Activated naive CD4-positive, alpha-beta T cell treated with anti-CD3 and anti-CD28 coated beads for 36 hours (primary cell): ENCODE results near the gene ST6GALNAC3. TPM values are rescaled to one million over a fixed set of nuclear protein-coding genes. Genes with fewer than 3 reads are reported as not detected.

Experiments
- CTCF ChIA-PET: fragments of 350-600 bp; sonication (Branson Sonifier 250); formaldehyde crosslinking; loops from one replicate; lab custom pipeline; 2021; ENCODE audit warnings: antibody characterized with exemption; lab: Charles Lee
- DNase-seq: peaks from one replicate; pipeline ENCODE4 v3.0.0-alpha.2; 2020
- H3K27ac Mint-ChIP-seq: one replicate; pipeline ENCODE4 v1.8.0; 2021; ENCODE audit warnings: mild to moderate bottlenecking, mixed read lengths
- H3K27me3 Mint-ChIP-seq: one replicate; pipeline ENCODE4 v1.8.0; 2021; ENCODE audit warnings: low read depth, mixed read lengths
- H3K36me3 Mint-ChIP-seq: one replicate; pipeline ENCODE4 v1.8.0; 2021; ENCODE audit warnings: low read depth, mixed read lengths
- H3K4me1 Mint-ChIP-seq: one replicate; pipeline ENCODE4 v1.8.0; 2021; ENCODE audit warnings: low read depth, mixed read lengths
- H3K4me3 Mint-ChIP-seq: one replicate; pipeline ENCODE4 v1.8.0; 2021; ENCODE audit warnings: mild to moderate bottlenecking, moderate library complexity, mixed read lengths
- H3K9me3 Mint-ChIP-seq: one replicate; pipeline ENCODE4 v1.8.0; 2021; ENCODE audit warnings: mixed read lengths
- intact Hi-C: fragments of 100-400 bp; cut with micrococcal nuclease; formaldehyde crosslinking; loops from one replicate; pipeline ENCODE4 v1.15.1; 2023
- total RNA-seq, 2 experiments: library from RNA; stranded (reverse); gene quantifications; one replicate each; pipeline ENCODE4 v1.2.3, GENCODE V29; 2021

The ST6GALNAC3 gene
- total RNA-seq, 2 experiments from 2014 or later = 2.5 to 2.8 TPM

DNA sequence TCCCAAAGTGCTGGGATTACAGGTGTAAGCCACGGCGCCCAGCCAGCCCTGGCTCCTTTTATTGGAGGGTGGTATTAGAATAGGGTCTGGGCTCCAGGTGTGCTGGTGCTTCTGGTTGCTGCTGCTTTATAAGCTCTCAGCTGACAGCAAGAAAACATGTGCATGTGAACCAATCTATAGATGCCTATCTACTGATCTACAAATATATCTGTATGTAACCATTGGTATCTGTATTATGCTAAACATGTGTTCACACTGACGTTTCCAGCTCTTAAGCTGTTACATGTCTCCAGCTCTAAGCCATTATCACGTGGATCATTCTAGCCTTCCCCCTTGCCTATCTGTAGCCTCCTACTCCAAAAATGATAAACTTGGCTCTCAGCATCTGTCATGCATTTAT, 82.4 kb downstream of the ST6GALNAC3 start:
- CTCF ChIA-PET = interaction anchor here (1.3 kb wide), 1 partner anchor 172 kb away, joined by 5 read pairs; no protein-coding TSS in a partner anchor
- Mint-ChIP-seq H3K36me3 (no peaks in the 10 kb centered on the region), H3K4me1 (peaks cover 12% of the 10 kb centered on the region), H3K4me3 (no peak overlapping the region), H3K27me3 (no peaks in the 10 kb centered on the region), H3K9me3 (no peaks in the 10 kb centered on the region), H3K27ac (no peak overlapping the region)
- intact Hi-C loops = loop anchor here (10.0 kb wide), 2 partner anchors 558 to 748 kb away; no protein-coding TSS in a partner anchor
- DNase-seq = no peak

DNA sequence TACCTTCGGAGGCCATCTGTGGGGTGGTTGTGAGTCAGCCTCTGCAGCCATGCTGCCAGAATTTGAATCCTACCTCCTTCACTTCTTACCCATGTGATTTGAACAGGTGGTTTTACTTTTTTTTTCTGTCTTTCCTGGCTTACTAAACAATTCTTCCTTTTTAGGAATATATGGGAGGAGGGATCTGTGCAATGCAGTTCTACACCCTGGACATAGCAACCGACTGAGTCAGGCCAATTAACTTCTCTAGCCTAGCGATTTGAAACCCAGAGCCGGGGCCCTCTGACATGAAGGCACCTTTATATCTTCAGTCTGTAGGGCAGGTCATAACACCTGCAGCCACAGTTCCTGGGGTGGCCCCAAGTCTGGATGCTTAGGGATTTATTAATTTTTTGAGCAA, 83.6 kb downstream of the ST6GALNAC3 start:
- H3K27ac Mint-ChIP-seq = no peak overlapping the region
- intact Hi-C loops = loop anchor here (10.0 kb wide), 2 partner anchors 557 to 747 kb away; no protein-coding TSS in a partner anchor
- H3K36me3 Mint-ChIP-seq = no peaks in the 10 kb centered on the region
- H3K9me3 Mint-ChIP-seq = no peaks in the 10 kb centered on the region
- no peak overlapping the region for H3K4me3 Mint-ChIP-seq
- CTCF ChIA-PET = no interaction called here
- peaks cover 12% of the 10 kb centered on the region for H3K4me1 Mint-ChIP-seq
- H3K27me3 Mint-ChIP-seq = no peaks in the 10 kb centered on the region
- no peak for DNase-seq

- no peaks in the 10 kb centered on the region for H3K36me3 Mint-ChIP-seq
- no peak overlapping the region for H3K27ac Mint-ChIP-seq
- no peaks in the 10 kb centered on the region for H3K9me3 Mint-ChIP-seq
- no peaks in the 10 kb centered on the region for H3K4me1 Mint-ChIP-seq
- DNase-seq = no peak
- intact Hi-C loops = no loop called here
- H3K27me3 Mint-ChIP-seq = no peaks in the 10 kb centered on the region
- CTCF ChIA-PET = interaction anchor here (1.0 to 1.4 kb wide), 3 partner anchors 10 to 169 kb away, joined by 3 read pairs; no protein-coding TSS in a partner anchor
- H3K4me3 Mint-ChIP-seq = no peak overlapping the region
These were observed 85.7 kb downstream of the ST6GALNAC3 start for GRCh38 chr1:76160225-76160624.

- no peak overlapping the region for H3K27ac Mint-ChIP-seq
- intact Hi-C loops = no loop called here
- CTCF ChIA-PET = interaction anchor here (0.6 to 0.7 kb wide), 2 partner anchors 15 to 1010 kb away, joined by 3 read pairs; no protein-coding TSS in a partner anchor
- DNase-seq = no peak
- H3K9me3 Mint-ChIP-seq = peaks cover 4% of the 10 kb centered on the region
- peaks cover 1% of the 10 kb centered on the region for H3K36me3 Mint-ChIP-seq
- no peak overlapping the region for H3K4me3 Mint-ChIP-seq
- H3K27me3 Mint-ChIP-seq = no peaks in the 10 kb centered on the region
- H3K4me1 Mint-ChIP-seq = no peaks in the 10 kb centered on the region
These were observed 86.9 kb downstream of the ST6GALNAC3 start for GRCh38 chr1:76161451-76161850.

GRCh38 chr1:76162254-76162653, 87.7 kb downstream of the ST6GALNAC3 start:
- intact Hi-C loops = no loop called here

DNA sequence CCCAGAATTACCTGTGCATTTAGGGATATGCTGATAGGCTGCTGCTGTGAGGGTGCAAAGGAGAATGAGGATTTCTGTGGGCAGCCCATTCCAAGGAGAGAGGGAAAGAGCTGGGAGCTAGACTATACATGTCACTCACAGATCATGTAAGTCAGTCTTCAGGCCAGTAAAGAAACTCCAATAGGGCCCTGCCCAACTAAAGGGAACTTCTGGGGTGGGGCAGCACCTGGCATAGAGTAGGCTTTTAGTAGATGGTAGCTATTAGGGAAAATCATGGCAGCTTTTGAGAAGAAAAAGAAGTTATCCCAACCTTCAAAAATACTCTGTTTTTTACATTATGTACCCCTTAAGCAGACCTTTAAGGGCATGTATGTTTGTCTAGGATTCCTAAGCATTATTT, 89.6 kb downstream of the ST6GALNAC3 start:
- peaks cover 14% of the 10 kb centered on the region for H3K9me3 Mint-ChIP-seq
- no peaks in the 10 kb centered on the region for H3K4me1 Mint-ChIP-seq
- intact Hi-C loops = no loop called here
- no peak overlapping the region for H3K27ac Mint-ChIP-seq
- DNase-seq = no peak
- no peaks in the 10 kb centered on the region for H3K27me3 Mint-ChIP-seq
- CTCF ChIA-PET = no interaction called here
- peaks cover 15% of the 10 kb centered on the region for H3K36me3 Mint-ChIP-seq
- H3K4me3 Mint-ChIP-seq = no peak overlapping the region

More at GRCh38 chr1:76162254-76162653, 87.7 kb downstream of the ST6GALNAC3 start:
- Mint-ChIP-seq H3K27me3 (no peaks in the 10 kb centered on the region), H3K4me1 (no peaks in the 10 kb centered on the region), H3K27ac (no peak overlapping the region), H3K36me3 (peaks cover 4% of the 10 kb centered on the region), H3K9me3 (peaks cover 4% of the 10 kb centered on the region), H3K4me3 (no peak overlapping the region)
- CTCF ChIA-PET = interaction anchor here (1.4 kb wide), 1 partner anchor 8 kb away, joined by 5 read pairs; no protein-coding TSS in a partner anchor
- no peak for DNase-seq

DNA sequence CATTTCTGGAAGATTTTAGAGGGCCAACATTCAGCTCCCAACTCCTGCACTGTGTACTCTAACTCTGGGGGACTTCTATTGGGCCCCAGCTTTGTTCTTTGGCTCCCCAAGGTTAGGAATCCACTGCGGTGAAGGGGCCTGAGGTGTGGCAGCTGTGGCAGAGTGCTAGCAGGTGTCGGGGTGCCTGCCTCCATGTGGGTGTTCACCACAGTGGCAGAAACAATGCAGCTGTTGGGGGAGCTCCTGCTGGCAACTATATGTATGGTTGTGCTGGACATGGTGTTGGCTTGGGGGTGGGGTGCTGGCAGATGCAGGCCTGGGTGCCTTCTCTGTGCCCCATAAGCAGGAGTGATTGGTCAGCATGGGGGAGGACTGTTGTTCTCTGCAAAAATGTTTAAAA, 95.5 kb downstream of the ST6GALNAC3 start:
- Mint-ChIP-seq H3K36me3 (peaks cover 16% of the 10 kb centered on the region), H3K4me3 (no peak overlapping the region), H3K27ac (no peak overlapping the region), H3K27me3 (no peaks in the 10 kb centered on the region), H3K9me3 (peaks cover 20% of the 10 kb centered on the region), H3K4me1 (peaks cover 12% of the 10 kb centered on the region)
- intact Hi-C loops = no loop called here
- CTCF ChIA-PET = interaction anchor here (1.2 to 1.6 kb wide), 2 partner anchors 15 to 91 kb away, joined by 3 to 12 read pairs; no protein-coding TSS in a partner anchor
- DNase-seq = no peak

- no peaks in the 10 kb centered on the region for H3K27me3 Mint-ChIP-seq
- H3K36me3 Mint-ChIP-seq = peaks cover 16% of the 10 kb centered on the region
- no peak for DNase-seq
- H3K4me1 Mint-ChIP-seq = peaks cover 12% of the 10 kb centered on the region
- H3K27ac Mint-ChIP-seq = no peak overlapping the region
- CTCF ChIA-PET = interaction anchor here (0.9 to 1.6 kb wide), 3 partner anchors 16 to 271 kb away, joined by 3 to 12 read pairs (median 5); no protein-coding TSS in a partner anchor
- intact Hi-C loops = no loop called here
- H3K9me3 Mint-ChIP-seq = peaks cover 20% of the 10 kb centered on the region
- H3K4me3 Mint-ChIP-seq = no peak overlapping the region
These were observed 96.0 kb downstream of the ST6GALNAC3 start for GRCh38 chr1:76170513-76170912.

GRCh38 chr1:76176000-76176399, 101.5 kb downstream of the ST6GALNAC3 start:
- H3K36me3 Mint-ChIP-seq = no peaks in the 10 kb centered on the region
- no peaks in the 10 kb centered on the region for H3K27me3 Mint-ChIP-seq
- H3K27ac Mint-ChIP-seq = no peak overlapping the region
- CTCF ChIA-PET = no interaction called here
- H3K4me3 Mint-ChIP-seq = no peak overlapping the region
- intact Hi-C loops = loop anchor here (1.0 to 5.0 kb wide), 3 partner anchors 41 to 119 kb away; no protein-coding TSS in a partner anchor
- peak; percentile 37 for DNase-seq
- peaks cover 2% of the 10 kb centered on the region for H3K9me3 Mint-ChIP-seq
- H3K4me1 Mint-ChIP-seq = peaks cover 20% of the 10 kb centered on the region

DNA sequence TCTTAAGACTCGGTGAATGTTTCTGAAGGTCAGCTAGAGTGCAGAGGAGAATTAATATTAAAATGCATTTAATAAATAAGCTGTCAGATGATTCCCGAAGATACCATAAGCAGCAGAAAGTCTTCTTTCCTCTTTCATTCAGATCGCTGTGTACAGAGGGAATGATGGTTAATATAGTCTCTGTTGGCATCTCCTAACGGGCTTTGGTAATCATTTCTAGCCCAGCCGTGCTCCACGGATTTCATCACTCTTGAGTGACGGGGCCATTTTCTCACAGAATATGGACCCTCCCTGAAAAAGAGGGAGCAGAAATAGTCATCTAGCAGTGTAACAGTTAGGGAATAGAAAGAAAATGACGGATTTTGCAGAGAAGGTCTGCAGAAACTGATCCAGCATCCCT, 103.1 kb downstream of the ST6GALNAC3 start:
- no peak overlapping the region for H3K4me3 Mint-ChIP-seq
- CTCF ChIA-PET = no interaction called here
- H3K4me1 Mint-ChIP-seq = peaks cover 20% of the 10 kb centered on the region
- intact Hi-C loops = loop anchor here (2.0 to 5.0 kb wide), 2 partner anchors 40 to 117 kb away; no protein-coding TSS in a partner anchor
- H3K27ac Mint-ChIP-seq = no peak overlapping the region
- no peak for DNase-seq
- no peaks in the 10 kb centered on the region for H3K27me3 Mint-ChIP-seq
- no peaks in the 10 kb centered on the region for H3K36me3 Mint-ChIP-seq
- H3K9me3 Mint-ChIP-seq = peaks cover 2% of the 10 kb centered on the region

DNA sequence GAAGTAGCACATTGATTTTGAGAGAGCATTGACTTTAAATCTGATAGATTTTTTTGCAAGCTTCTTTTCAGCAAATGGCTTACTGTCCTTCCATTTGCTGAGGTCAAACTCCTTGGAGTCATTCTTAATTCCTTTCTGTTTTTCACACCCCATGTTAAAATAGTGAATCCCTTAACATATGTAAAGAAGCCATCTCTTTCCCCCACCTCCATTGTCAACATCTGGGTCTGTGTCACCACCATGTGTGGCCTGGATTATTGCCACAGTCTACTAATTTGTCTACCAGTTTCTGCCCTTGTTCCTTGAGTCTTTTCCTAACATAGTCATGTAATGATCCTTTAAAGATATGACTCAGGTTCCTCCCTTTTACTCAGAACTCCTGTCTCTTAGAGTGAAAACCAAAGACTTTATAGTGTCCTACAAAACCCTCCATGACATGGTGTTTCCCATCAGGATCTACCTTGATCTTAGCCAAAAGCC, 104.7 kb downstream of the ST6GALNAC3 start:
- Mint-ChIP-seq H3K27ac (no peak overlapping the region), H3K4me1 (peaks cover 20% of the 10 kb centered on the region), H3K27me3 (no peaks in the 10 kb centered on the region), H3K9me3 (no peaks in the 10 kb centered on the region), H3K4me3 (no peak overlapping the region), H3K36me3 (no peaks in the 10 kb centered on the region)
- CTCF ChIA-PET = no interaction called here
- no peak for DNase-seq
- intact Hi-C loops = loop anchor here (5.0 kb wide), 1 partner anchor 38 kb away; no protein-coding TSS in a partner anchor

GRCh38 chr1:76185207-76185606, 110.7 kb downstream of the ST6GALNAC3 start:
- H3K4me3 Mint-ChIP-seq = no peak overlapping the region
- CTCF ChIA-PET = no interaction called here
- no peak overlapping the region for H3K27ac Mint-ChIP-seq
- no peaks in the 10 kb centered on the region for H3K27me3 Mint-ChIP-seq
- intact Hi-C loops = no loop called here
- no peaks in the 10 kb centered on the region for H3K9me3 Mint-ChIP-seq
- no peaks in the 10 kb centered on the region for H3K4me1 Mint-ChIP-seq
- no peaks in the 10 kb centered on the region for H3K36me3 Mint-ChIP-seq
- DNase-seq = no peak
